Lung (tissue), 12 donors: ENCODE measurements around the gene DLG2. TPM values are rescaled to one million over a fixed set of nuclear protein-coding genes. Genes with fewer than 3 reads are reported as not detected.

Experiments
- ATAC-seq: fragments of 200-7000 bp; cut with Tn5 transposase; one replicate; pipeline ENCODE4 v1.9.1; 2020; ENCODE audit warnings: moderate number of reproducible peaks; ENCODE audit not compliant: insufficient read depth, low FRiP score
- DNase-seq, 3 donors: peaks; one replicate each; pipeline ENCODE4 v3.0.0-alpha.2; 2013 to 2017
- H3K27ac ChIP-seq, 2 donors: one replicate each; pipeline ENCODE4 v1.5.1; 2013; ENCODE audit warnings: mild to moderate bottlenecking in 2 of 2, moderate library complexity in 2 of 2, control low read depth in 1 of 2, inconsistent platforms in 1 of 2, low read depth in 1 of 2, low read length in 1 of 2
- H3K27me3 ChIP-seq, 3 donors: one replicate each; pipeline ENCODE4 v1.5.1; 2013; ENCODE audit warnings: low read length in 2 of 3; ENCODE audit not compliant: control insufficient read depth in 3 of 3, insufficient read depth in 3 of 3
- H3K36me3 ChIP-seq, 4 donors: one replicate each; pipeline ENCODE4 v1.5.1; 2013; ENCODE audit warnings: low read length in 4 of 4, mild to moderate bottlenecking in 1 of 4, moderate library complexity in 1 of 4; ENCODE audit not compliant: control insufficient read depth in 4 of 4, insufficient read depth in 4 of 4
- H3K4me1 ChIP-seq, 5 donors: one replicate each; pipeline ENCODE4 v1.5.1; 2013; ENCODE audit warnings: low read length in 5 of 5, mild to moderate bottlenecking in 2 of 5, moderate library complexity in 1 of 5; ENCODE audit not compliant: control insufficient read depth in 5 of 5, insufficient read depth in 5 of 5
- H3K4me3 ChIP-seq: one replicate; pipeline ENCODE4 v1.5.1; 2013; ENCODE audit warnings: mild to moderate bottlenecking, control low read depth, moderate library complexity
- H3K9ac ChIP-seq, 2 donors: one replicate each; pipeline ENCODE4 v1.5.1; 2013; ENCODE audit warnings: low read length in 2 of 2, control low read depth in 1 of 2; ENCODE audit not compliant: insufficient read depth in 1 of 2
- H3K9me3 ChIP-seq, 4 donors: one replicate each; pipeline ENCODE4 v1.5.1; 2013; ENCODE audit warnings: low read length in 3 of 4, mild to moderate bottlenecking in 1 of 4, moderate library complexity in 1 of 4; ENCODE audit not compliant: control insufficient read depth in 4 of 4, insufficient read depth in 3 of 4
- CTCF ChIP-seq: IDR thresholded peaks from 2 replicates; pipeline ENCODE4 v1.5.1; 2012; ENCODE audit warnings: mild to moderate bottlenecking; ENCODE audit errors: control extremely low read depth, extremely low read depth
- WGBS, 2 donors: extraction: QIAGEN DNeasy Blood & Tissue Kit; methylation state at CpG; one replicate each; pipeline ENCODE4 v1.1.7; 2013; 5-methylcytosine and 5-hydroxymethylcytosine counted together
- polyA plus RNA-seq, 2 donors: library from polyadenylated mRNA; stranded (reverse); fragments of 200-250 nt; gene quantifications; one replicate each; pipeline ENCODE4 v1.2.1, GENCODE V29; 2013
- total RNA-seq, 2 donors: library from RNA; depleted of rRNA in 1 of 2; stranded (reverse); fragments of >200 nt in 1 of 2; gene quantifications; one replicate each; pipeline ENCODE4 v1.2.1, GENCODE V29; 2014 to 2021
- donor health status: control.
- donor health status: control.
- donor health status: Bipolar disorder and iron deficiency.
- donor health status: healthy.
- donor health status: DM: yes; HTN: yes; CAD: no.

Gene DLG2
- total and polyA plus RNA-seq, 4 donors, result 0.32 to 24.1 (median 5.4) TPM

GRCh38 chr11:84870486-84870885, 756.7 kb downstream of the DLG2 start:
- no peaks in the 10 kb centered on the region for H3K36me3 ChIP-seq
- no peak for TF ChIP-seq CTCF
- no peaks in the 10 kb centered on the region for H3K27me3 ChIP-seq
- H3K9me3 ChIP-seq, result no peaks in the 10 kb centered on the region
- no peak overlapping the region for H3K4me3 ChIP-seq
- H3K27ac ChIP-seq, result no peak overlapping the region
- WGBS, 2 donors, result 92 to 98% methylated on average over 1 of the region's 1 CpG
- ATAC-seq (no peak), DNase-seq (no peak)
- no peak overlapping the region for H3K9ac ChIP-seq
- peaks cover 0 to 7% (median 0%) of the 10 kb centered on the region in 5 donors for H3K4me1 ChIP-seq

- H3K27me3 ChIP-seq, result no peaks in the 10 kb centered on the region
- H3K9ac ChIP-seq, result no peak overlapping the region
- no peak overlapping the region for H3K27ac ChIP-seq
- no peaks in the 10 kb centered on the region for H3K36me3 ChIP-seq
- H3K4me3 ChIP-seq, result no peak overlapping the region
- WGBS, 2 donors, result 79 to 84% methylated on average over 2 of the region's 2 CpGs
- DNase-seq (no peak), ATAC-seq (no peak)
- no peak for TF ChIP-seq CTCF
- H3K9me3 ChIP-seq, result no peaks in the 10 kb centered on the region
- peaks cover 0 to 11% (median 0%) of the 10 kb centered on the region in 5 donors for H3K4me1 ChIP-seq
These were observed 760.2 kb downstream of the DLG2 start for GRCh38 chr11:84866922-84867321.

- H3K9ac ChIP-seq, result no peak overlapping the region
- 81 to 92% methylated on average over 1 of the region's 1 CpG for WGBS, 2 donors
- no peaks in the 10 kb centered on the region for H3K27me3 ChIP-seq
- DNase-seq, result no peak
- H3K4me3 ChIP-seq, result no peak overlapping the region
- H3K9me3 ChIP-seq, result no peaks in the 10 kb centered on the region
- no peak for TF ChIP-seq CTCF
- H3K27ac ChIP-seq, result no peak overlapping the region
- no peaks in the 10 kb centered on the region for H3K36me3 ChIP-seq
- H3K4me1 ChIP-seq, result peaks cover 0 to 10% (median 0%) of the 10 kb centered on the region in 5 donors
- ATAC-seq, result no peak
These were observed 761.2 kb downstream of the DLG2 start for GRCh38 chr11:84865791-84866535.

GRCh38 chr11:84865257-84865656, 761.9 kb downstream of the DLG2 start:
- Histone ChIP-seq H3K4me3 (no peak overlapping the region), H3K9ac (no peak overlapping the region), H3K9me3 (no peaks in the 10 kb centered on the region), H3K36me3 (no peaks in the 10 kb centered on the region), H3K4me1 (peaks cover 0 to 8% (median 0%) of the 10 kb centered on the region in 5 donors), H3K27ac (no peak overlapping the region), H3K27me3 (no peaks in the 10 kb centered on the region)
- DNase-seq, result no peak
- no peak for TF ChIP-seq CTCF
- ATAC-seq, result no peak
